GM08714 (cell line): ENCODE data around the gene CXCL9.

Experiments used
- H3K4me3 ChIP-seq: fragments of 200-500 bp; sonication (Bioruptor generic); 2 replicates; pipeline ENCODE4 v1.5.1; 2014; ENCODE audit warnings: mild to moderate bottlenecking, low read length, inconsistent platforms
- ZNF274 ChIP-seq: IDR thresholded peaks from 2 replicates; pipeline ENCODE4 v1.6.1; 2012; ENCODE audit warnings: mild to moderate bottlenecking, low read depth, low read length

The CXCL9 gene

DNA sequence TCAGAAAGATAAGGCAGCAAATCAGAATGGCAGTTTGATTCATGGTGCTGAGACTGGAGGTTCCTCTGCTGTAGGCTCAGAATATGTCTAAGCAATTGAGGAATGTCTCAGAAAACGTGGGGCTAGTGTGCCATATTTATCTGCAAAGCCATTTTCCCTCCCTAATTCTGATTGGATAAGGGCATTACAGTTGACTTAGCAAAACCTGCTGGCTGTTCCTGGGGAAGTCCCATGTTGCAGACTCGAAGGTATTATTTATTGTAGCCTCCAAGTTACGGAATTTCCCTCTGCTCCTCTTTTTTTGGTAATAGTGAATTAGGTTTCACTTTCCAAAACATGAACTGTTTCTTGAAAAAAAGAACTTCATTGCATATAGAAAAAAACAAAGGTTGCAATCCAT, 16.1 kb upstream of the CXCL9 start, which contains the start of gene CXCL10:
TSS of gene CXCL10 (minus strand) at position 109 of the 400 bp plus-strand sequence. CDS start at position 43, 66 bp downstream.
- TF ChIP-seq ZNF274: no peak
- H3K4me3 ChIP-seq: no peak within 1 kb of the TSS

DNA sequence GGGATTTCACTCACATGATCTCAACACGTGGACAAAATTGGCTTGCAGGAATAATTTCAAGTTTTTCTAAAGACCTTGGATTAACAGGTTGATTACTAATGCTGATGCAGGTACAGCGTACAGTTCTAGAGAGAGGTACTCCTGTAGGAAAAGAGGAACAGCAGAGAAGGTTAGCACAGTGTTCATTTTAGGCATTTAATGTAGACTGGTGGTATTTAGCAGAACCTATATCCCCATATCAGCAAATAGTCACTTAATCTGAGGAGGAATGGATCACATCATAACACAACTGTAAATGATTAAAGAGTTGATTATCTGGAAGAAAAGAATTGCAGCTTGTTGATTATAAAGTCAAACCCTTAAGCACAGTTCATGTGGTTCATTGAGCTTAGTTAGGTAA, 15.4 kb upstream of the CXCL9 start:
- TF ChIP-seq ZNF274: no peak

DNA sequence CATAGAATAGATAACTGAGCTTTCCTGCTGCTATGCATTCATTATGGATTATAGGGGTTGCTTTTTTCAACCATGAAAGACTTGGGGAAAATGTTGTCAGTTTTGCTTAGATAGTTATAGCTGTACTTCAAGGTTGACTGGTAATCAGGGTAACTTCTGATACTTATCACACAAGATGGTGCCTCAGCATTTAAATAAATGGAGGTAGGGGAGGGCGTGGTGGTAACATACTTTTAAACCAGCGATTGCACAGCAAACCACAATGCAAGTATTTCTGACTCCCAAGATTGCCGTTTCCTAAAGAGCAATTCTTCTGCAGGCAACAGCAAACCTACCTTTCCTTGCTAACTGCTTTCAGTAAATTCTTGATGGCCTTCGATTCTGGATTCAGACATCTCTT, 14.7 kb upstream of the CXCL9 start:
- no peak overlapping the region for H3K4me3 ChIP-seq
- TF ChIP-seq ZNF274: no peak

More for the DNA sequence above, 15.4 kb upstream of the CXCL9 start:
- no peak overlapping the region for H3K4me3 ChIP-seq

DNA sequence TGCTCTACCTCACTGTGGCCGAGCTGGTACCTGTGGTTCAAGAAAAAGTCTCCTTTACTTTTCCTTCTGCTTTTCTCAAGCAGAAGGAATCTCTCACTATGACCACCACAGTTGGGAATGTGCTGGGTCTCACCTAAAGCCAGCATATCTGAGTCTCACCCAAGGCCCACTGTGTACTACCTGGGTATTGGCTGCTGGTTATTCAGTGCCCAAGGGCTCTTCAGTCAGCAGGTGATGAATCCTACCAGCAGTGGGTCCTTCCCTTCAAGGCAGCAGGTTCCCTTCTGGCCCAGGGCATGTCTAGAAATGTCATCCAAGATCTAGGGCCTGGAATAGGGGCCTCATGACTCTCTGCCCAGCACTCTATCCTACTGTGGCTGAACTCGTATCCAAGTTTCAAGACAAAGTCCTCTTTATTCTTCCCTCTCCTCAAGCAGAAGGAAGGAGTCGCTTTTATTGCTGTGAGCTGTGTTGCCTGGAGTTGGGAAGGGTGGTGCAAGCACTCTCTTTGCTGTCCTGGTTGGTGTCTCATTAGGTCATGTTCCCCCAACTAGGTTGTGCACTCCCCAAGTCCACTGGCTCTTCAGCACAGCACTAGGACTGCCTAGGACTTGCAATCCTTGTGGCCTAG, 9.9 kb upstream of the CXCL9 start:
- H3K4me3 ChIP-seq: no peak overlapping the region
- TF ChIP-seq ZNF274: no peak

DNA sequence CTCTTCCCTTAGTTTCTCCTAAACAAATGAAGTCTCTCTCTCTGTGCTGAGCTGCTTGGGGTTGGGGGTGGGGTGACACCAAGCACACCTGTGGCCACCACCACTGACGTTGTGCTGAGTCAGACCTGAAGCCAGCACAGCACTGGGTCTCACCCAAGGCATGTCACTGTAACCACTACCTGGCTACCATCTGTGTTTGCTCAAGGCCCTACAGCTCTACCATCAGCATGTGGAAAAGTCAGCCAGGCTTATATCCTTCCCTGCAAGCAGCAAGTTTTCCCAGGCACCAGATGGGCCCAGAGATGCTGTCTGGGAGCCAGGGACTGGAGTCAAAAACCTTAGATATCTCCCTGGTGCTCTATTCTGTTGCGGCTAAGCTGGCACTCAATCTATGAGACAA, 9.1 kb upstream of the CXCL9 start:
- TF ChIP-seq ZNF274: no peak
- no peak overlapping the region for H3K4me3 ChIP-seq

DNA sequence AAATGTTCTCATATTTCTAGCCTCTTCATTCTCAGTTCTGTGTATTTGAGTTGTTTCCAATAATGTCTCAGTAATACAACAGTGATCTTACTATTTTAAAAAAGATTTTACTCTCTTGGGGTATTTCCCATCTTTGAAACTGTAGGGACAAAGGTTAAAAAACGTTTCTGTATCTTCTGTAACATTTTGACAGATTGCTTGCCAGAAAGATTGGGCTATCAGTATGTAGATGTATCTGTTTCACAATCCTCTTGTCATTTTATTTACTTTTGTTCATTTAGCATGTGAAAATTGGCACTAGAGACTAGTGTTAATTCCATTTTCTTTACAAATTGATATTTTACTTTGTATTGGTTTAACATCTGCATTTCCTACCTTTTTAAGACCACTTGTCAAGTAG, 6.2 kb upstream of the CXCL9 start:
- no peak overlapping the region for H3K4me3 ChIP-seq

DNA sequence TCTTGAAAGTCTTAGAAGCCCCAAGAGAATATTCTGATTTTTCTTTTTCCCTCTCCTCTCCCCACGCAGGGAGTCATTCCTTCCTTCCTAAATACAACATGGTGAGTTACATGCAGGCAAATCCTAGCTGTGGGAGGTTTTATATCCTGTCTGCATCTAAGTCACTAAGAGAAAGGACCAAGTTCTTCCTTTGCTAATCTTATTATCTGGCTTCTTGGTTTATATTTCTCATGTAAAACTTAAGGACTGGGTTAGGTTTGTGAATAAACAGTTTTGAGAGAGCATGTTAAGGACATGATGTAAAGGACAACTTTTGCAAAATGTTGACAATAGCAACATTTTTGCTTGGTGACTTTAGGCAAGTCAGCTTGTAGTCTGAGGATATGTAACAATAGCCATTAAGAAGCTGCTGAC, 5.1 kb upstream of the CXCL9 start:
- TF ChIP-seq ZNF274: no peak
- H3K4me3 ChIP-seq: no peak overlapping the region

More for the DNA sequence above, 6.2 kb upstream of the CXCL9 start:
- no peak for TF ChIP-seq ZNF274

DNA sequence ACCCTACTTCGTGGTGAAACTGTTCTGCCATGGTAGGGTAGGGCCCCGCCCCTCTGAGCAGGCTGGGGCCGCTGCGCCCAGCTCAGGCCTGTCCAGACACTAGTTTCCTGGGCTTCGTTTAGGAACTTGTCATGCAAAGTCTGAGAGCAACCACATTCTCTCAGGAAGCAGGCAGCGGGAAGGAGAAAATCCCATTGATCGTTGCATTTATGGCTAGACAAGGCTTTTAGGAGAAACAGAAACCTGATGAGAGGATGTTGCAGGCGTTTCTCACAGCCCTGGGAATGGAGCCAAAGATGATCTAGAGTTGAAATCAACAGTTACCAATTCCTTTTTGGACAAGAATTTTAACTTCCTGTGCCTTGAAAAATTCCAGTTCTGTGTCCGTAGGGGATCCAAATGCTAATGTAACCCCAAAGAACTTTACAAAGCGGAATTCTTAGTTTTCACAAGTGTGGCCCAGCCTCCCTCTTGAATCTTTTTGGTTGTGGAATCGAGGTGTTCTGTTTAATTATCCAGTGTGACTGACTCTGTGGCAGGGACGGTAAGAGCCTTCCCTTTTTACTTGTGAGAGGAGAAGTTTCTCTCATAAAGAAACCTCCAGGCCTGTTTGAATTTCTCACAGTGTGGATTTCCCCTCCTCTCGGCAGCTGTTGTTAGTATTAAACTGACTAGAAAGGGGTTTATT, 4.5 kb upstream of the CXCL9 start:
- H3K4me3 ChIP-seq: no peak overlapping the region
- TF ChIP-seq ZNF274: no peak

DNA sequence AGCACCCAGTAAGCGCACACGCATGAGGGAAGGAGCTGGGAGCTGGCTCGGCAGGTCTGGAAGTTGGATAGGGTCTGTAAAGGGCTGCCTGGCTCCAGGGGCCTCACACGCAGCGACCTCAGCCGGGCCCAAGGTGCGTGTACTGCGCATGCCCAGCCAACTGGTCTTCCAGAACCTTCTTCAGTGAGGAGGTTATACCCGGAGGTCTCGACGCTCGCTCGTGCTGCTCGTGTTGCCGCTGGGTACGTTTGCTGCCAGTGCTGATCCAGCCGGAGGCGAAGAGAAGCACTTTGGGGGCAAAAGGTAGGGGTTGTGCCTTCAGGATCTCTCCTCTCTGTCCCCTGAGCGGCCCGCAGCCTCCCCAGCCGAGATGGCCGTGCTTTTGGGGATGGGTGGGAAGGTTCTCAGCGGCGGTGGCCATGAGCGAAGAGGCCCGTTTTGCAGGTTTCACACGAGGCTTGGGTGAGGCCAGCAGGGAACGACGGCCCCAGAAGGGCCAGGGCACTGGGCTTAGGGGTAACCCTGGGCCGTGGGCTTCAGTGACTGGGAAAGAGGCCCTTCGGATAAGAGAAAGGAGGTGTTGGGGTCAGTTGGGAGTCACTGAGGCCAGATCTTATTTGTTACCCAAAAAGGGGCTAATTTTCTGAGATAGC, 3.8 kb upstream of the CXCL9 start:
- H3K4me3 ChIP-seq: no peak overlapping the region
- TF ChIP-seq ZNF274: no peak

DNA sequence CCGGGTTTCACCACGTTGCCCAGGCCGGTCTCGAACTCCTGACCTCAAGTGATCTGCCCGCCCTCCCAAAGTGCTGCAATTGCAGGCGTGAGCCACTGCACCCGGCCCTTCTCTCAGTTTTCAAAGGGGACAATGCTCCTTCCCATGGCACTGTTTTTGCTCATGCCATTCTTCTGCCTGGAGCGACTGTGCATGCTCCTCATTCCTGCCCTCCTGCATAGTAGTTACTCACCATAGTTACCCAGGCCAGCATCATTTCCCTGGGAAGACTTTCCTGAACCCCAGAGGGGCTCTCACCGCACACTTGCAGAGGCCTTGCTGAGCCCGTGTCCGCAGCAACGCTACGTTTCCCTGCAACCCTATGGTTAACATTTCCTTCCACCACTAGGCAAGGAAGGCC, 3.3 kb upstream of the CXCL9 start:
- H3K4me3 ChIP-seq: no peak overlapping the region
- TF ChIP-seq ZNF274: no peak

DNA sequence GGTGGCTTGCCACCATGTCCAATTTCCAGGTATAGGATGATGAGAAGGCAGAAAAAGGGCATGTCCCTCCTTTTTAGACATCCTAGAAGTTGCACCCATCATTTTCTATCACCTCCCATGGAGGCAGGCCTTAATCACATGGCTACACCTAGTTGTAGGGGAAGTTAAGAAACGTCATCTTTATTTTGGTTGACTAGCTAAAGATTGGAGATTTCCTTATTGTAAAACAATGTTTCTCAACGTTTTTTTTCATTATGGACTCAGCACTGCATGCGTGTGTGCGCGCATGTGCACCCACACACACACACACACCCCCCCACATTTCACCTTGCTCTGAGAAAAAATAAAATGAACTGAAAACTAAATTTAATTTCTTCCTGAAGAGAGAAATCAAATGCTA, 2.0 kb upstream of the CXCL9 start:
- H3K4me3 ChIP-seq: no peak overlapping the region
- TF ChIP-seq ZNF274: no peak

DNA sequence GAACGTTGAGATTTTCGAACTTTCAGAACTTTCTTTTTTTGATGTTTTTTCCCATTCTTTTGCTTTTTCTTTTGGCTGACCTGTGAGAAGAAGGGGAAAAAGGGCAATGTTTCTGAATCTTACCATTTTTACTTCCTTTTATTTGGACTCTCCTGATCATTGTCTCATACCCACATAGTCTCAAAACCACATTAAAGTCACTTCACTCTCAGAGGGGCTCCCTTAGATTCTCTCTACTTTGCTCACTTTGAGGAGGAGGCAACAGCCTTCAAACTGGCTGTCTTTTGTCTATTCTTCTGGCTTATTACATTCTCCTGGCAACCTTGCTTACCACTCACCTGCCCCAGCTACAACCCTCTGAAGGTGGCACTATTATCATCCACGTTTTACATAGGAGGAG, 3.7 kb downstream of the CXCL9 start:
- H3K4me3 ChIP-seq: no peak overlapping the region
- TF ChIP-seq ZNF274: no peak

DNA sequence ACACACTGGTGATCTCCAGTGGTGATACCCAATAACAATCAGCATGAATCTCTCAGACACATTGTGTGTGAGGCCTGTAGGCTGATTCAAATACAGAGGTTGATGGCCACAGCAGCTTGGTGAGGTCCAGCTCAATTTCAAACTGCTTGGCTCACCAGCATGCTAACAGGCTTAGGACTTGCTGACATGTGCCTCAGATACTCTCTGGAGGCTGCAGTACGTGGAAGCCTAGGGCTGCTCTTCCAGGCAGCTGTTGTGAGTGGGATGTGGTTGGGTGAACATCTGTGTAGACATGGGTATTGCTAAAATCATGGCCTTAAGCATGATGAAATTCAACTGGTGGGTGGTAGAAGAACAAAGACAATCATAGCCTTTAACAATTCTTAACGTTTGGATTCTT, 4.3 kb downstream of the CXCL9 start:
- no peak overlapping the region for H3K4me3 ChIP-seq

DNA sequence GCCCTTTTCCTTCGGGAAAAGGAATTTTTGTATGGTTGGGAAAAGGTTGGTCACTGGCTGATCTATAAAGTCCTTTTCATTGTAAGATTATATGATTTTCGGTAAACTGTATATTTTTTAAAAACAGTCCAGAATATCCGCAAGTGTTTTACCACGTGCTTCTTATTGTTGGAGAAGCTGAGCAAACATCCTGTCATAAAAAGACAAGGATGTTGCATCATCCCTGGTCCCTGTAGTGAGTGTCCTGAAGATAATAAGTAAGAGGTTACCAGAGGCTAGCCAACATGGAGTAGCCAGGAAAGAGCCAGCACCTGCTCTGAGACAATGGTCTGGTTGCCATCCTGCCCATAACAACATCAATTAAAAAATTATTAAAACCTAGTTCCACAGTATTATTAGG, 5.1 kb downstream of the CXCL9 start:
- H3K4me3 ChIP-seq: no peak overlapping the region
- TF ChIP-seq ZNF274: no peak

More for the DNA sequence above, 4.3 kb downstream of the CXCL9 start:
- no peak for TF ChIP-seq ZNF274

DNA sequence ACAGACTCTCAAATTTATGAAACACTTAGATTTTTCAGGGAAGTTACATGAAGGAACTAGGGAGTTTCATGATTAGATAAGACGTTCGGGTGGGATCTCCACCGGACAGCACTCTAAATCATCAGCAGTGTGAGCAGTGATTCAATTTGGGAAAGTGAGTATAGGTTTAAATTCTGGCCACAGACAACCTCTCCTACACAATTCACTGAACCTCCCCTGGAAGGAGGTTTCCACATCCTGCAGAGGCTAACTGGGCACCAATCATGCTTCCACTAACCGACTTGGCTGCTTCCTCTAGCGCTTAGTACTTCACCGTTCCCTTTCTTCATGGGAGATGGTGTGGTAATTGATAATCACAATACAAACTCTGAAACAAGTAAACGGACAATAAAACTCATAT, 5.6 kb downstream of the CXCL9 start:
- H3K4me3 ChIP-seq: no peak overlapping the region
- no peak for TF ChIP-seq ZNF274
